Adrenal gland (tissue), 5 donors: ENCODE data around the gene ADGRE1.

Source experiments
- POLR2A ChIP-seq, 2 donors: fragments of 450-650 bp; IDR thresholded peaks; one replicate each; pipeline ENCODE4 v1.6.1; 2017; ENCODE audit warnings: antibody characterized with exemption in 2 of 2, mild to moderate bottlenecking in 2 of 2, moderate library complexity in 1 of 2
- TF ChIP-seq, protein P1 (sequence below), 6 experiments: fragments of 450-650 bp in 4 of 6; fragments of 200-600 bp in 2 of 6; sonication (generic) in 1 of 6; IDR thresholded peaks; 1 replicate in 5 of 6; 2 replicates in 1 of 6; pipeline versions ENCODE4 v1.5.1 to v1.8.0; 2016 to 2021; ENCODE audit warnings: antibody characterized with exemption in 6 of 6, mild to moderate bottlenecking in 2 of 6, moderate library complexity in 1 of 6
- donor health status: DM: no; HTN: no; CAD: no.

DNA sequence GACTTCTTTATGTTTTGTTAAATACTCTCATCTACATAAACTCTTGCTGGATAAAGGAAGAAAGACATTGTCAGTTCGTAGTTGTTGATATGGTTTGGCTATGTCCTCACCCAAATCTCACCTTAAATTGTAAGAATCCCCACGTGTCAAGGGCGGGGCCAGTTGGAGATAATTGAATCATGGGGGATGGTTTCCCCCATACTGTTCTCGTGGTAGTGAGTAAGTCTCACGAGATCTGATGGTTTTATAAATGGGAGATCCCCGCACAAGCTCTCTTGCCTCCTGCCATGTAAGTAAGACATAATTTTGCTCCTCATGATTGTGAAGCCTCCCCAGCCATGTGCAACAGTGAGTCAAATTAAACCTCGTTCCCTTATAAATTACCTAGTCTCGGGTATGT, 3.6 kb downstream of the ADGRE1 start:
- TF ChIP-seq, protein P1, sequence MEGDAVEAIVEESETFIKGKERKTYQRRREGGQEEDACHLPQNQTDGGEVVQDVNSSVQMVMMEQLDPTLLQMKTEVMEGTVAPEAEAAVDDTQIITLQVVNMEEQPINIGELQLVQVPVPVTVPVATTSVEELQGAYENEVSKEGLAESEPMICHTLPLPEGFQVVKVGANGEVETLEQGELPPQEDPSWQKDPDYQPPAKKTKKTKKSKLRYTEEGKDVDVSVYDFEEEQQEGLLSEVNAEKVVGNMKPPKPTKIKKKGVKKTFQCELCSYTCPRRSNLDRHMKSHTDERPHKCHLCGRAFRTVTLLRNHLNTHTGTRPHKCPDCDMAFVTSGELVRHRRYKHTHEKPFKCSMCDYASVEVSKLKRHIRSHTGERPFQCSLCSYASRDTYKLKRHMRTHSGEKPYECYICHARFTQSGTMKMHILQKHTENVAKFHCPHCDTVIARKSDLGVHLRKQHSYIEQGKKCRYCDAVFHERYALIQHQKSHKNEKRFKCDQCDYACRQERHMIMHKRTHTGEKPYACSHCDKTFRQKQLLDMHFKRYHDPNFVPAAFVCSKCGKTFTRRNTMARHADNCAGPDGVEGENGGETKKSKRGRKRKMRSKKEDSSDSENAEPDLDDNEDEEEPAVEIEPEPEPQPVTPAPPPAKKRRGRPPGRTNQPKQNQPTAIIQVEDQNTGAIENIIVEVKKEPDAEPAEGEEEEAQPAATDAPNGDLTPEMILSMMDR (IDR thresholded peaks at IDR 0.05): no peak
- TF ChIP-seq POLR2A (IDR thresholded peaks at IDR 0.05): no peak
